ENCODE results near the gene TSPO. TPM values are rescaled to one million over a fixed set of nuclear protein-coding genes. Genes with fewer than 3 reads are reported as not detected.

TSPO gene
- total RNA-seq, 1 donor from 2014 or later = 1.6 TPM

DNA sequence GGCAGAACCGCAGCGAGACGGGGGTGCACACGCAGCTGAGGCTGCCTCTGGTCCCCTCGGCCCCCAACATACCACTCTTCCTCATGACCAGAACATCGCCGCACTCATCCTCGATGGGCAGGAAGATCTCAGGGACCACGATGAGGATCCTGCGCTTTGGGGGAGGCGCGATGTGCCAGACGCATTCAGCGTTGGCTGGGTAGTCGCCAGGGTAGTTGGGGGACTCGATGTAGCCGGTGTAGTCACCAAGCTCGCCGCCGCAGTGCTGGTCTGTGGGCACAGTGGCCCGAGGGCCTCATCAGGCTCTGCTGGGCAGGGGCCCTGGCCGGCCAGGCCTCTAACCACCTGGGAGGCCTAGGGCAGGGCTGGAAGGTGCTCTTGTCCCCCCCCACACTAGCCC, 58.6 kb downstream of the TSPO start:
- H3K9ac ChIP-seq = no peak overlapping the region
- Mint-ChIP-seq H3K4me1 (peaks cover 19% of the 10 kb centered on the region), H3K36me3 (no peaks in the 10 kb centered on the region), H3K27me3 (ENCODE audit: insufficient read depth, low read depth) (peaks cover 2% of the 10 kb centered on the region), H3K27ac (no peak overlapping the region), H3K4me3 (no peak overlapping the region), H3K9me3 (no peaks in the 10 kb centered on the region)
- H3K79me2 ChIP-seq (ENCODE audit: low read depth) = no peaks in the 10 kb centered on the region
- no peak overlapping the region for H3K4me3 ChIP-seq
- TF ChIP-seq EZH2phosphoT487 (IDR thresholded peaks at IDR 0.05) (no peak), EZH2 (IDR thresholded peaks at IDR 0.05) (no peak), CTCF (IDR thresholded peaks at IDR 0.05) (no peak)
- DNase-seq (ENCODE audit: low spot score) = no peak
- no peaks in the 10 kb centered on the region for H3K27me3 ChIP-seq
- peaks cover 6% of the 10 kb centered on the region for H4K20me1 ChIP-seq (ENCODE audit: low read depth)
- H3F3A ChIP-seq (ENCODE audit: low read depth) = peaks cover 3% of the 10 kb centered on the region
- no peak overlapping the region for H3K4me2 ChIP-seq
- H2AFZ ChIP-seq (replicated peaks) = no peak overlapping the region
- no peaks in the 10 kb centered on the region for H3K9me3 ChIP-seq (ENCODE audit: low read depth)
- peaks cover 15% of the 10 kb centered on the region for H3K4me1 ChIP-seq
- H3K27ac ChIP-seq = no peak overlapping the region
- no peaks in the 10 kb centered on the region for H3K36me3 ChIP-seq

- peaks cover 15% of the 10 kb centered on the region for H3K4me1 ChIP-seq
- no peak overlapping the region for H2AFZ ChIP-seq (replicated peaks)
- H4K20me1 ChIP-seq (ENCODE audit: low read depth) = peaks cover 6% of the 10 kb centered on the region
- no peak for TF ChIP-seq EZH2phosphoT487 (IDR thresholded peaks at IDR 0.05)
- TF ChIP-seq EZH2 (IDR thresholded peaks at IDR 0.05) = no peak
- TF ChIP-seq CTCF (IDR thresholded peaks at IDR 0.05) = no peak
- H3K4me2 ChIP-seq = no peak overlapping the region
- H3K36me3 ChIP-seq = no peaks in the 10 kb centered on the region
- Mint-ChIP-seq H3K9me3 (no peaks in the 10 kb centered on the region), H3K27me3 (ENCODE audit: insufficient read depth, low read depth) (peaks cover 2% of the 10 kb centered on the region), H3K4me1 (peaks cover 19% of the 10 kb centered on the region), H3K27ac (no peak overlapping the region), H3K4me3 (no peak overlapping the region), H3K36me3 (no peaks in the 10 kb centered on the region)
- H3K9me3 ChIP-seq (ENCODE audit: low read depth) = no peaks in the 10 kb centered on the region
- no peak overlapping the region for H3K4me3 ChIP-seq
- H3F3A ChIP-seq (ENCODE audit: low read depth) = peaks cover 3% of the 10 kb centered on the region
- H3K27me3 ChIP-seq = no peaks in the 10 kb centered on the region
- H3K27ac ChIP-seq = no peak overlapping the region
- H3K9ac ChIP-seq = no peak overlapping the region
- H3K79me2 ChIP-seq (ENCODE audit: low read depth) = no peaks in the 10 kb centered on the region
- no peak for DNase-seq (ENCODE audit: low spot score)
Observed at GRCh38 chr22:43210631-43211515, 59.5 kb downstream of the TSPO start.

- H4K20me1 ChIP-seq (ENCODE audit: low read depth) = peaks cover 6% of the 10 kb centered on the region
- no peaks in the 10 kb centered on the region for H3K9me3 ChIP-seq (ENCODE audit: low read depth)
- H3K79me2 ChIP-seq (ENCODE audit: low read depth) = no peaks in the 10 kb centered on the region
- no peak for DNase-seq (ENCODE audit: low spot score)
- no peak overlapping the region for H2AFZ ChIP-seq (replicated peaks)
- no peak overlapping the region for H3K9ac ChIP-seq
- no peaks in the 10 kb centered on the region for H3K27me3 ChIP-seq
- Mint-ChIP-seq H3K27ac (no peak overlapping the region), H3K36me3 (no peaks in the 10 kb centered on the region), H3K9me3 (no peaks in the 10 kb centered on the region), H3K27me3 (ENCODE audit: insufficient read depth, low read depth) (peaks cover 2% of the 10 kb centered on the region), H3K4me1 (peaks cover 17% of the 10 kb centered on the region), H3K4me3 (no peak overlapping the region)
- H3K4me2 ChIP-seq = no peak overlapping the region
- no peak overlapping the region for H3K4me3 ChIP-seq
- no peak overlapping the region for H3K27ac ChIP-seq
- TF ChIP-seq EZH2 (IDR thresholded peaks at IDR 0.05) (no peak), EZH2phosphoT487 (IDR thresholded peaks at IDR 0.05) (no peak), CTCF (IDR thresholded peaks at IDR 0.05) (no peak)
- no peaks in the 10 kb centered on the region for H3K36me3 ChIP-seq
- peaks cover 3% of the 10 kb centered on the region for H3F3A ChIP-seq (ENCODE audit: low read depth)
- H3K4me1 ChIP-seq = peaks cover 15% of the 10 kb centered on the region
Observed at GRCh38 chr22:43211941-43212433, 60.6 kb downstream of the TSPO start.
